WTC11 (cell line): ENCODE results near the gene NEURL3.

Experiments used
- CBFB ChIP-seq: sonication (generic); formaldehyde crosslinking; IDR thresholded peaks from 2 replicates; pipeline ENCODE4 v1.8.1; 2022; ENCODE audit warnings: mild to moderate bottlenecking, low read depth, missing genetic modification reagents
- CREB1 ChIP-seq: sonication (generic); formaldehyde crosslinking; IDR thresholded peaks from 2 replicates; pipeline ENCODE4 v1.8.0; 2023; ENCODE audit warnings: mild to moderate bottlenecking, missing genetic modification reagents
- CTCF ChIP-seq: fragments of 200-600 bp; IDR thresholded peaks from 2 replicates; pipeline ENCODE4 v1.8.0; 2022; ENCODE audit warnings: antibody characterized with exemption
- ETV6 ChIP-seq: sonication (generic); formaldehyde crosslinking; IDR thresholded peaks from 2 replicates; pipeline ENCODE4 v1.8.1; 2022; ENCODE audit warnings: mild to moderate bottlenecking, missing genetic modification reagents
- FOXP1 ChIP-seq: sonication (generic); formaldehyde crosslinking; IDR thresholded peaks from 2 replicates; pipeline ENCODE4 v1.8.0; 2022; ENCODE audit warnings: missing genetic modification reagents, mild to moderate bottlenecking, moderate library complexity, borderline replicate concordance
- MXD4 ChIP-seq: fragments of 250-450 bp; sonication (Bioruptor Pico); IDR thresholded peaks from 2 replicates; pipeline ENCODE4 v1.8.0; 2021; ENCODE audit warnings: mild to moderate bottlenecking, moderate library complexity, borderline replicate concordance
- NFATC4 ChIP-seq: fragments of 250-450 bp; sonication (Bioruptor Pico); IDR thresholded peaks from 2 replicates; pipeline ENCODE4 v1.9.0; 2021; ENCODE audit warnings: mild to moderate bottlenecking
- NR2C2 ChIP-seq: sonication (generic); formaldehyde crosslinking; IDR thresholded peaks from 2 replicates; pipeline ENCODE4 v1.8.0; 2022; ENCODE audit warnings: mild to moderate bottlenecking, missing genetic modification reagents
- SMAD4 ChIP-seq: sonication (generic); formaldehyde crosslinking; IDR thresholded peaks from 2 replicates; pipeline ENCODE4 v1.8.0; 2022; ENCODE audit warnings: mild to moderate bottlenecking, missing genetic modification reagents
- SP1 ChIP-seq: sonication (generic); formaldehyde crosslinking; conservative IDR thresholded peaks from 2 replicates; pipeline ENCODE4 v1.8.1; 2022; ENCODE audit warnings: missing genetic modification reagents
- TEAD4 ChIP-seq: sonication (generic); formaldehyde crosslinking; IDR thresholded peaks from 2 replicates; pipeline ENCODE4 v1.8.0; 2022; ENCODE audit warnings: mild to moderate bottlenecking, missing genetic modification reagents
- ZBTB21 ChIP-seq: sonication (generic); formaldehyde crosslinking; IDR thresholded peaks from 2 replicates; pipeline ENCODE4 v1.8.1; 2023; ENCODE audit warnings: mild to moderate bottlenecking, missing genetic modification reagents, borderline replicate concordance

- no peak for TF ChIP-seq TEAD4
- TF ChIP-seq SMAD4 (CRISPR knock-in tag), result no peak
- no peak for TF ChIP-seq CTCF
- TF ChIP-seq ZBTB21 (CRISPR knock-in tag), result no peak
- no peak for TF ChIP-seq CREB1 (CRISPR knock-in tag)
- no peak for TF ChIP-seq ETV6
- no peak for TF ChIP-seq NR2C2
- no peak for TF ChIP-seq NFATC4
- TF ChIP-seq FOXP1, result no peak
- no peak for TF ChIP-seq CBFB (CRISPR knock-in tag)
- TF ChIP-seq SP1 (CRISPR knock-in tag), result no peak
- TF ChIP-seq MXD4 (CRISPR knock-in tag), result no peak
These were observed 42.0 kb downstream of the NEURL3 start for GRCh38 chr2:96463119-96463518.
